ENCODE data around the gene TOLLIP.

Gene TOLLIP

GRCh38 chr11:1260620-1261019 lies 48.8 kb downstream of the TOLLIP start:
- Histone ChIP-seq H3K9ac (ENCODE audit: low read length in 2 of 2) (no peak overlapping the region), H3K27ac (ENCODE audit: low read length) (no peak overlapping the region), H3K4me3 (ENCODE audit: low read length in 2 of 2) (no peak overlapping the region), H3K4me1 (ENCODE audit: control insufficient read depth, insufficient read depth, low read length) (peaks cover 19% of the 10 kb centered on the region), H3K9me3 (ENCODE audit: control insufficient read depth in 2 of 2, low read length in 2 of 2) (no peaks in the 10 kb centered on the region), H3K27me3 (ENCODE audit: control insufficient read depth in 1 of 2, insufficient read depth in 2 of 2, low read length in 2 of 2) (no peaks in the 10 kb centered on the region), H3K36me3 (ENCODE audit: control insufficient read depth in 2 of 2, insufficient read depth in 2 of 2, low read length in 2 of 2) (no peaks in the 10 kb centered on the region)

GRCh38 chr11:1260023-1260501 lies 49.4 kb downstream of the TOLLIP start:
- H3K27ac ChIP-seq (ENCODE audit: low read length): no peak overlapping the region
- no peak overlapping the region for H3K4me3 ChIP-seq (ENCODE audit: low read length in 2 of 2)
- peaks cover 19% of the 10 kb centered on the region for H3K4me1 ChIP-seq (ENCODE audit: control insufficient read depth, insufficient read depth, low read length)
- H3K9ac ChIP-seq (ENCODE audit: low read length in 2 of 2): no peak overlapping the region
- H3K36me3 ChIP-seq (ENCODE audit: control insufficient read depth in 2 of 2, insufficient read depth in 2 of 2, low read length in 2 of 2): no peaks in the 10 kb centered on the region
- no peaks in the 10 kb centered on the region for H3K9me3 ChIP-seq (ENCODE audit: control insufficient read depth in 2 of 2, low read length in 2 of 2)
- H3K27me3 ChIP-seq (ENCODE audit: control insufficient read depth in 1 of 2, insufficient read depth in 2 of 2, low read length in 2 of 2): no peaks in the 10 kb centered on the region

DNA sequence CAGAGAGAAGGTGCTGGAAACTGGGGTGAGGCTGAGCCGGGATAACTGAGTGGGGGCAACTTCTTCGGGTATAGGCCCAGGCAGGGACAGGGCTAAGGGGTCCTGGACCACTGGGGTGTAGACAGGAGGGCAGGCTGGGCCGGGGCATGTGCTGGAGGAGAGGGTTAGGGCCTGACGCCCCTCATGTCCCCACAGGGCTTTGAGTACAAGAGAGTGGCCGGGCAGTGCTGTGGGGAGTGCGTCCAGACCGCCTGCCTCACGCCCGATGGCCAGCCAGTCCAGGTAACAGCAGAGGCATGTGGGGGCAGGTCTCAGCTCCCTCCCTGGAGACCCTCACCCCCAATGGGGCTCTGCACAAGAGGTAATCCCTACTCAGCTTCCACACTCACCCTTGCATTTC lies 49.9 kb downstream of the TOLLIP start:
- H3K9ac ChIP-seq (ENCODE audit: low read length in 2 of 2): no peak overlapping the region
- no peaks in the 10 kb centered on the region for H3K36me3 ChIP-seq (ENCODE audit: control insufficient read depth in 2 of 2, insufficient read depth in 2 of 2, low read length in 2 of 2)
- no peaks in the 10 kb centered on the region for H3K27me3 ChIP-seq (ENCODE audit: control insufficient read depth in 1 of 2, insufficient read depth in 2 of 2, low read length in 2 of 2)
- no peak overlapping the region for H3K27ac ChIP-seq (ENCODE audit: low read length)
- peaks cover 19% of the 10 kb centered on the region for H3K4me1 ChIP-seq (ENCODE audit: control insufficient read depth, insufficient read depth, low read length)
- no peak overlapping the region for H3K4me3 ChIP-seq (ENCODE audit: low read length in 2 of 2)
- no peaks in the 10 kb centered on the region for H3K9me3 ChIP-seq (ENCODE audit: control insufficient read depth in 2 of 2, low read length in 2 of 2)

- Histone ChIP-seq H3K27ac (ENCODE audit: low read length) (no peak overlapping the region), H3K4me3 (ENCODE audit: low read length in 2 of 2) (no peak overlapping the region), H3K9me3 (ENCODE audit: control insufficient read depth in 2 of 2, low read length in 2 of 2) (no peaks in the 10 kb centered on the region), H3K27me3 (ENCODE audit: control insufficient read depth in 1 of 2, insufficient read depth in 2 of 2, low read length in 2 of 2) (no peaks in the 10 kb centered on the region), H3K36me3 (ENCODE audit: control insufficient read depth in 2 of 2, insufficient read depth in 2 of 2, low read length in 2 of 2) (no peaks in the 10 kb centered on the region), H3K9ac (ENCODE audit: low read length in 2 of 2) (no peak overlapping the region), H3K4me1 (ENCODE audit: control insufficient read depth, insufficient read depth, low read length) (peaks cover 19% of the 10 kb centered on the region)
Measured at GRCh38 chr11:1259076-1259461, 50.4 kb downstream of the TOLLIP start.

- H3K4me1 ChIP-seq (ENCODE audit: control insufficient read depth, insufficient read depth, low read length): peaks cover 19% of the 10 kb centered on the region
- no peak overlapping the region for H3K9ac ChIP-seq (ENCODE audit: low read length in 2 of 2)
- no peaks in the 10 kb centered on the region for H3K27me3 ChIP-seq (ENCODE audit: control insufficient read depth in 1 of 2, insufficient read depth in 2 of 2, low read length in 2 of 2)
- H3K27ac ChIP-seq (ENCODE audit: low read length): no peak overlapping the region
- no peaks in the 10 kb centered on the region for H3K36me3 ChIP-seq (ENCODE audit: control insufficient read depth in 2 of 2, insufficient read depth in 2 of 2, low read length in 2 of 2)
- H3K9me3 ChIP-seq (ENCODE audit: control insufficient read depth in 2 of 2, low read length in 2 of 2): no peaks in the 10 kb centered on the region
- no peak overlapping the region for H3K4me3 ChIP-seq (ENCODE audit: low read length in 2 of 2)
Measured at GRCh38 chr11:1258401-1259075, 50.9 kb downstream of the TOLLIP start.

- H3K27me3 ChIP-seq (ENCODE audit: control insufficient read depth in 1 of 2, insufficient read depth in 2 of 2, low read length in 2 of 2): no peaks in the 10 kb centered on the region
Measured at GRCh38 chr11:1257916-1258315, 51.5 kb downstream of the TOLLIP start.

GRCh38 chr11:1257366-1257765 lies 52.1 kb downstream of the TOLLIP start:
- Histone ChIP-seq H3K27ac (ENCODE audit: low read length) (no peak overlapping the region), H3K9me3 (ENCODE audit: control insufficient read depth in 2 of 2, low read length in 2 of 2) (no peaks in the 10 kb centered on the region), H3K4me3 (ENCODE audit: low read length in 2 of 2) (no peak overlapping the region), H3K9ac (ENCODE audit: low read length in 2 of 2) (no peak overlapping the region), H3K36me3 (ENCODE audit: control insufficient read depth in 2 of 2, insufficient read depth in 2 of 2, low read length in 2 of 2) (no peaks in the 10 kb centered on the region), H3K27me3 (ENCODE audit: control insufficient read depth in 1 of 2, insufficient read depth in 2 of 2, low read length in 2 of 2) (no peaks in the 10 kb centered on the region), H3K4me1 (ENCODE audit: control insufficient read depth, insufficient read depth, low read length) (peaks cover 9% of the 10 kb centered on the region)

More at GRCh38 chr11:1257916-1258315, 51.5 kb downstream of the TOLLIP start:
- Histone ChIP-seq H3K36me3 (ENCODE audit: control insufficient read depth in 2 of 2, insufficient read depth in 2 of 2, low read length in 2 of 2) (no peaks in the 10 kb centered on the region), H3K4me1 (ENCODE audit: control insufficient read depth, insufficient read depth, low read length) (peaks cover 15% of the 10 kb centered on the region), H3K27ac (ENCODE audit: low read length) (no peak overlapping the region), H3K4me3 (ENCODE audit: low read length in 2 of 2) (no peak overlapping the region), H3K9ac (ENCODE audit: low read length in 2 of 2) (no peak overlapping the region), H3K9me3 (ENCODE audit: control insufficient read depth in 2 of 2, low read length in 2 of 2) (no peaks in the 10 kb centered on the region)

DNA sequence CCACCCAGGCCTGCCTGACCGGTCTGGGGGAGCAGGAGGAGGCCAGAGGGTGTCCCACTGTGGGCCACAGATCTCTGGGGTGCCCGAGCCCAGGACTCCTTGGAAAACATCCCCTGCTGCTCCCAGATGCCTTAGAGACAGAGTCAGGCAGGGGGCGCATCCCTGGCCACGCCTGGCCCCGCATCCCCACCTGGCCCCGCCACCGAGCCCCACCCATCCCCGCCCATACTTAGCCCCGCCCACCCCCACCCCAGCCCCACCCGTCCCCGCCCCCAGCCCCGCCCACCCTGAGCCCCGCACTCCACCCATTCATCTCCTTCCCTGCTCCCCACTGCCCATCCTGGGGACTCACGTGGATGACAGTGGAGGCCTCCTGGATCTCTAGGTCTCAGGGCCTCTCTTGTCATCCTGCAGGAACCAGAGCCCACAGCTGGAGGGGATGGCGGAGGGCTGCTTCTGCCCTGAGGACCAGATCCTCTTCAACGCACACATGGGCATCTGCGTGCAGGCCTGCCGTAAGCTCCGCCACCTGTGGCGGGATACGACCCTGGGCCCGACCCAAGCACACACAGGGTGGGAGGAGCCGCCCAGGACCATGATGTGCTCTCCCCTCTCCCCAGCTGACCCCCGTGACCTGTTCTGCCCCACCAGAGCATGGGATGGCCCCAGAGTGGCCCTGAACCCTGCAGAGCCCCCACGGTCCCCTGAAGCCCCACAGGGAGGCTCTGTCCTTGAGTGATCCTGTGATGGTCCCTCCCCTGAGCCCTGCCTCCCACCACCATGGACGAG lies 53.0 kb downstream of the TOLLIP start:
- no peak overlapping the region for H3K27ac ChIP-seq (ENCODE audit: low read length)

DNA sequence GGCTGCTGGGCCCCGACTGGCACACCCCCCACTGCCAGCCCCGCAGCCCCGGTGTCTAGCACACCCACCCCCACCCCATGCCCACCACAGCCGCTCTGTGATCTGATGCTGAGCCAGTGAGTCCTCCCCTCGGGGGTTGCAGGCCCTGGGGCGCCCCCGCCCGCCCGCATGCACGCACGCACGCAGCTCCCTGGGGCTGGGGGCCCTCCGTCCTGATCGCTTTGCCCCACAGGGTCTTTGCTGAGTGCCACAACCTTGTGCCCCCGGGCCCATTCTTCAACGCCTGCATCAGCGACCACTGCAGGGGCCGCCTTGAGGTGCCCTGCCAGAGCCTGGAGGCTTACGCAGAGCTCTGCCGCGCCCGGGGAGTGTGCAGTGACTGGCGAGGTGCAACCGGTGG lies 54.3 kb downstream of the TOLLIP start:
- no peaks in the 10 kb centered on the region for H3K9me3 ChIP-seq (ENCODE audit: control insufficient read depth in 2 of 2, low read length in 2 of 2)
- H3K9ac ChIP-seq (ENCODE audit: low read length in 2 of 2): no peak overlapping the region
- H3K4me1 ChIP-seq (ENCODE audit: control insufficient read depth, insufficient read depth, low read length): no peaks in the 10 kb centered on the region
- H3K27me3 ChIP-seq (ENCODE audit: control insufficient read depth in 1 of 2, insufficient read depth in 2 of 2, low read length in 2 of 2): no peaks in the 10 kb centered on the region
- H3K27ac ChIP-seq (ENCODE audit: low read length): no peak overlapping the region
- no peak overlapping the region for H3K4me3 ChIP-seq (ENCODE audit: low read length in 2 of 2)
- no peaks in the 10 kb centered on the region for H3K36me3 ChIP-seq (ENCODE audit: control insufficient read depth in 2 of 2, insufficient read depth in 2 of 2, low read length in 2 of 2)

More for the DNA sequence above, 53.0 kb downstream of the TOLLIP start:
- Histone ChIP-seq H3K36me3 (ENCODE audit: control insufficient read depth in 2 of 2, insufficient read depth in 2 of 2, low read length in 2 of 2) (no peaks in the 10 kb centered on the region), H3K4me3 (ENCODE audit: low read length in 2 of 2) (no peak overlapping the region), H3K27me3 (ENCODE audit: control insufficient read depth in 1 of 2, insufficient read depth in 2 of 2, low read length in 2 of 2) (no peaks in the 10 kb centered on the region), H3K4me1 (ENCODE audit: control insufficient read depth, insufficient read depth, low read length) (no peaks in the 10 kb centered on the region), H3K9ac (ENCODE audit: low read length in 2 of 2) (no peak overlapping the region), H3K9me3 (ENCODE audit: control insufficient read depth in 2 of 2, low read length in 2 of 2) (no peaks in the 10 kb centered on the region)

GRCh38 chr11:1254733-1255132 lies 54.7 kb downstream of the TOLLIP start:
- no peaks in the 10 kb centered on the region for H3K4me1 ChIP-seq (ENCODE audit: control insufficient read depth, insufficient read depth, low read length)
- no peak overlapping the region for H3K9ac ChIP-seq (ENCODE audit: low read length in 2 of 2)
- no peaks in the 10 kb centered on the region for H3K9me3 ChIP-seq (ENCODE audit: control insufficient read depth in 2 of 2, low read length in 2 of 2)
- no peaks in the 10 kb centered on the region for H3K36me3 ChIP-seq (ENCODE audit: control insufficient read depth in 2 of 2, insufficient read depth in 2 of 2, low read length in 2 of 2)
- H3K27ac ChIP-seq (ENCODE audit: low read length): no peak overlapping the region
- no peak overlapping the region for H3K4me3 ChIP-seq (ENCODE audit: low read length in 2 of 2)
- no peaks in the 10 kb centered on the region for H3K27me3 ChIP-seq (ENCODE audit: control insufficient read depth in 1 of 2, insufficient read depth in 2 of 2, low read length in 2 of 2)
